ENCODE measurements around the gene SMAD6.

Gene SMAD6

DNA sequence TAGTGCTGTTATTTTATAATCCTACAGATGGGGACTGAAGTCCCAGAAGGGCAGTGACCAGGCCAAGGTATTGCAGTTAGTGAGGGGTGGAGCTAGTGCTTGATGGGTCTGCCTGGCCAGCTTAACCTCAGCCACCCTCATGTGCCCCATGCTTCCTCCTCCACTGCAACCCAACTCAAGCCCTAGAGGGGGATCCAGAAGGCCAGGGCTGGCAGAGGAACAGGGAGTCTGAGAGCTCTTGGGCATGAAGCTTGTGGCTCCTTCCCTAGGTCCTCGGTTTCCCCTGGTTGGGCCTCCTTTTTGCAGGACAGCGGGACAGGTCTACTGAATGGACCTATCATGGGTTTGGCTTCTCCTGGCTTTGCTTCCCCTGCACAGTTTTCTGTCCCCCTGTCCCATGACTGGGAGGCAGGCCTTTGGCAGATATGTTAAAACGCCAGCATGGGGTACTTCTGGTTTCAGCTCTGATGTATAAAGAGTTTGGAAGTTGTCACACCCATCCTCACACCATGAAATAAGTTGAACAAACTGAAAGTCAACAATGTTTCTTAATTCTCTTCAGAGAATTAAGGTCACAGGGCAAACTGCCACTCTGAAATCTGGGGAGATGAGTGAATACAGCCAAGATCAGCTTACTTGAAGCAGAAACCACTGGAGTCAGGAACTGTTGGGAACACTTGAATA, 103.3 kb downstream of the SMAD6 start:
- Histone ChIP-seq H3K36me3 (ENCODE audit: control insufficient read depth, insufficient read depth, low read length, severe bottlenecking) (no peaks in the 10 kb centered on the region), H3K9ac (ENCODE audit: low read length) (peak overlapping the region; percentile 91), H3K9me3 (ENCODE audit: control insufficient read depth, low read length) (no peaks in the 10 kb centered on the region), H3K4me1 (ENCODE audit: control insufficient read depth, insufficient read depth, low read length) (peaks cover 63% of the 10 kb centered on the region), H3K27me3 (replicated peaks; ENCODE audit: control insufficient read depth, insufficient read depth, low read length) (no peaks in the 10 kb centered on the region), H3K4me3 (ENCODE audit: low read length) (peak overlapping the region; percentile 51)
- peak; percentile 45 for DNase-seq (ENCODE audit: low read depth)

GRCh38 chr15:66808181-66808824, 106.3 kb downstream of the SMAD6 start:
- H3K9me3 ChIP-seq (ENCODE audit: control insufficient read depth, low read length) = no peaks in the 10 kb centered on the region
- no peak for DNase-seq (ENCODE audit: low read depth)
- peaks cover 38% of the 10 kb centered on the region for H3K4me1 ChIP-seq (ENCODE audit: control insufficient read depth, insufficient read depth, low read length)
- no peak overlapping the region for H3K9ac ChIP-seq (ENCODE audit: low read length)
- no peak overlapping the region for H3K4me3 ChIP-seq (ENCODE audit: low read length)
- H3K27me3 ChIP-seq (replicated peaks; ENCODE audit: control insufficient read depth, insufficient read depth, low read length) = no peaks in the 10 kb centered on the region
- H3K36me3 ChIP-seq (ENCODE audit: control insufficient read depth, insufficient read depth, low read length, severe bottlenecking) = no peaks in the 10 kb centered on the region

GRCh38 chr15:66809664-66810063, 107.6 kb downstream of the SMAD6 start:
- DNase-seq (ENCODE audit: low read depth) = no peak
- Histone ChIP-seq H3K9ac (ENCODE audit: low read length) (no peak overlapping the region), H3K4me1 (ENCODE audit: control insufficient read depth, insufficient read depth, low read length) (peaks cover 31% of the 10 kb centered on the region), H3K36me3 (ENCODE audit: control insufficient read depth, insufficient read depth, low read length, severe bottlenecking) (no peaks in the 10 kb centered on the region), H3K9me3 (ENCODE audit: control insufficient read depth, low read length) (no peaks in the 10 kb centered on the region), H3K27me3 (replicated peaks; ENCODE audit: control insufficient read depth, insufficient read depth, low read length) (no peaks in the 10 kb centered on the region), H3K4me3 (ENCODE audit: low read length) (no peak overlapping the region)

GRCh38 chr15:66815318-66815717, 113.3 kb downstream of the SMAD6 start:
- Histone ChIP-seq H3K4me3 (ENCODE audit: low read length) (peak overlapping the region; percentile 53), H3K9me3 (ENCODE audit: control insufficient read depth, low read length) (no peaks in the 10 kb centered on the region), H3K9ac (ENCODE audit: low read length) (peak overlapping the region; percentile 75), H3K27me3 (replicated peaks; ENCODE audit: control insufficient read depth, insufficient read depth, low read length) (no peaks in the 10 kb centered on the region), H3K36me3 (ENCODE audit: control insufficient read depth, insufficient read depth, low read length, severe bottlenecking) (no peaks in the 10 kb centered on the region), H3K4me1 (ENCODE audit: control insufficient read depth, insufficient read depth, low read length) (peaks cover 49% of the 10 kb centered on the region)
- peak; percentile 72 for DNase-seq (ENCODE audit: low read depth)

GRCh38 chr15:66816201-66816600, 114.2 kb downstream of the SMAD6 start:
- Histone ChIP-seq H3K4me3 (ENCODE audit: low read length) (no peak overlapping the region), H3K36me3 (ENCODE audit: control insufficient read depth, insufficient read depth, low read length, severe bottlenecking) (no peaks in the 10 kb centered on the region), H3K9me3 (ENCODE audit: control insufficient read depth, low read length) (no peaks in the 10 kb centered on the region), H3K9ac (ENCODE audit: low read length) (peak overlapping the region; percentile 75), H3K4me1 (ENCODE audit: control insufficient read depth, insufficient read depth, low read length) (peaks cover 57% of the 10 kb centered on the region), H3K27me3 (replicated peaks; ENCODE audit: control insufficient read depth, insufficient read depth, low read length) (no peaks in the 10 kb centered on the region)
- no peak for DNase-seq (ENCODE audit: low read depth)

- no peak overlapping the region for H3K9ac ChIP-seq (ENCODE audit: low read length)
- no peaks in the 10 kb centered on the region for H3K27me3 ChIP-seq (replicated peaks; ENCODE audit: control insufficient read depth, insufficient read depth, low read length)
- no peaks in the 10 kb centered on the region for H3K9me3 ChIP-seq (ENCODE audit: control insufficient read depth, low read length)
- H3K36me3 ChIP-seq (ENCODE audit: control insufficient read depth, insufficient read depth, low read length, severe bottlenecking) = no peaks in the 10 kb centered on the region
- H3K4me3 ChIP-seq (ENCODE audit: low read length) = no peak overlapping the region
- DNase-seq (ENCODE audit: low read depth) = no peak
- H3K4me1 ChIP-seq (ENCODE audit: control insufficient read depth, insufficient read depth, low read length) = peaks cover 58% of the 10 kb centered on the region
Measured at GRCh38 chr15:66819084-66819483, 117.0 kb downstream of the SMAD6 start.

- H3K27me3 ChIP-seq (replicated peaks; ENCODE audit: control insufficient read depth, insufficient read depth, low read length) = no peaks in the 10 kb centered on the region
- H3K4me1 ChIP-seq (ENCODE audit: control insufficient read depth, insufficient read depth, low read length) = peaks cover 43% of the 10 kb centered on the region
- peak overlapping the region; percentile 68 for H3K9ac ChIP-seq (ENCODE audit: low read length)
- DNase-seq (ENCODE audit: low read depth) = no peak
- H3K36me3 ChIP-seq (ENCODE audit: control insufficient read depth, insufficient read depth, low read length, severe bottlenecking) = no peaks in the 10 kb centered on the region
- H3K4me3 ChIP-seq (ENCODE audit: low read length) = no peak overlapping the region
- no peaks in the 10 kb centered on the region for H3K9me3 ChIP-seq (ENCODE audit: control insufficient read depth, low read length)
Measured at GRCh38 chr15:66820481-66821176, 118.6 kb downstream of the SMAD6 start.

DNA sequence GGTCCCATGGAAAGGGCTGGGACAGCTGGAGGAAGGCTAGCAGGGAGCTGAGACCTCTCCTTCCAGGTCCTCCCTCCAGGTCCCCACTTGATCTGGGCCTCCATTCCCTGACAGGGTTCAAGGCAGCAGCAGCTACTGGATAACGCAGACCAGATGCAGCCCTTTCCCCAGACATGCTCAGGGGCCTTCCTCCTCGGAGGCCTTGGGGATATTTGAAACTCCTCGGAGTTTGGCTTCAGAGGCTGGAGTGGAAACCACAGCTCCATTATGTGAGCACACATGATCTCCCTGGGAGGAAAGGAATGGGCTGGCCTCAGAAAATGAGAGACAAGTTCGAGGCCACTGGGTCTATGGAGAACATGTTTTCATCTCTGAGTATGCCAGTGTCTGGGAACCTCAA, 119.3 kb downstream of the SMAD6 start:
- Histone ChIP-seq H3K9me3 (ENCODE audit: control insufficient read depth, low read length) (no peaks in the 10 kb centered on the region), H3K4me3 (ENCODE audit: low read length) (no peak overlapping the region), H3K9ac (ENCODE audit: low read length) (peak overlapping the region; percentile 68), H3K36me3 (ENCODE audit: control insufficient read depth, insufficient read depth, low read length, severe bottlenecking) (no peaks in the 10 kb centered on the region), H3K27me3 (replicated peaks; ENCODE audit: control insufficient read depth, insufficient read depth, low read length) (no peaks in the 10 kb centered on the region), H3K4me1 (ENCODE audit: control insufficient read depth, insufficient read depth, low read length) (peaks cover 36% of the 10 kb centered on the region)
- DNase-seq (ENCODE audit: low read depth) = peak; percentile 63

- no peaks in the 10 kb centered on the region for H3K36me3 ChIP-seq (ENCODE audit: control insufficient read depth, insufficient read depth, low read length, severe bottlenecking)
- DNase-seq (ENCODE audit: low read depth) = no peak
- H3K9ac ChIP-seq (ENCODE audit: low read length) = no peak overlapping the region
- H3K4me3 ChIP-seq (ENCODE audit: low read length) = no peak overlapping the region
- peaks cover 31% of the 10 kb centered on the region for H3K4me1 ChIP-seq (ENCODE audit: control insufficient read depth, insufficient read depth, low read length)
- H3K27me3 ChIP-seq (replicated peaks; ENCODE audit: control insufficient read depth, insufficient read depth, low read length) = no peaks in the 10 kb centered on the region
- H3K9me3 ChIP-seq (ENCODE audit: control insufficient read depth, low read length) = no peaks in the 10 kb centered on the region
Measured at GRCh38 chr15:66822114-66822513, 120.1 kb downstream of the SMAD6 start.

DNA sequence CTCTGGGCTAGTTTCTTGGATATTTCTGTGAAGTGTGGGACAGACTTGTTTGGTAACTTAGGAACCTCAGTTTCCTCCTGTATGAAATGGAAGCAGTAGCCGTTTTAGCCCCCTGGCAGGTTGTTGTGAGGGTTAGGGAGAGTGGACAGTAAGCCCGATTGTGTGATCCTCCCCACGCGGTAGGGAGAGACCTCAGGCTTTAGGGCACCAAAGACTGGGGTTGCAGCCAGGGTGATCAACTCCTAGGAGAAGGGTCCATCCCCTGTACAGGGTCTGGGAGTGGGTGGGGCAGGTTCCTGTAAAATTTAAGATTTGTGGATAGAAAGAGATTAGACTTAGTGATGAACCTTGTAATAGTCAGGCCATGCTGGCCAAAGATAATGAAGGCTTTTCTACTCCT, 120.5 kb downstream of the SMAD6 start:
- no peak for DNase-seq (ENCODE audit: low read depth)
- Histone ChIP-seq H3K9ac (ENCODE audit: low read length) (no peak overlapping the region), H3K4me1 (ENCODE audit: control insufficient read depth, insufficient read depth, low read length) (peaks cover 31% of the 10 kb centered on the region), H3K4me3 (ENCODE audit: low read length) (no peak overlapping the region), H3K9me3 (ENCODE audit: control insufficient read depth, low read length) (no peaks in the 10 kb centered on the region), H3K27me3 (replicated peaks; ENCODE audit: control insufficient read depth, insufficient read depth, low read length) (no peaks in the 10 kb centered on the region), H3K36me3 (ENCODE audit: control insufficient read depth, insufficient read depth, low read length, severe bottlenecking) (no peaks in the 10 kb centered on the region)

- no peak overlapping the region for H3K4me3 ChIP-seq (ENCODE audit: low read length)
- H3K4me1 ChIP-seq (ENCODE audit: control insufficient read depth, insufficient read depth, low read length) = peaks cover 30% of the 10 kb centered on the region
- H3K9me3 ChIP-seq (ENCODE audit: control insufficient read depth, low read length) = no peaks in the 10 kb centered on the region
- H3K9ac ChIP-seq (ENCODE audit: low read length) = no peak overlapping the region
- no peaks in the 10 kb centered on the region for H3K27me3 ChIP-seq (replicated peaks; ENCODE audit: control insufficient read depth, insufficient read depth, low read length)
- H3K36me3 ChIP-seq (ENCODE audit: control insufficient read depth, insufficient read depth, low read length, severe bottlenecking) = no peaks in the 10 kb centered on the region
- no peak for DNase-seq (ENCODE audit: low read depth)
Measured at GRCh38 chr15:66823601-66824000, 121.6 kb downstream of the SMAD6 start.

All from adipocyte (in vitro differentiated cells).